ENCODE results near the gene ANKRD33B. TPM values are rescaled to one million over a fixed set of nuclear protein-coding genes. Genes with fewer than 3 reads are reported as not detected.

The ANKRD33B gene
- total RNA-seq, 2 experiments from 2014 or later: 22.9 to 23.2 TPM

DNA sequence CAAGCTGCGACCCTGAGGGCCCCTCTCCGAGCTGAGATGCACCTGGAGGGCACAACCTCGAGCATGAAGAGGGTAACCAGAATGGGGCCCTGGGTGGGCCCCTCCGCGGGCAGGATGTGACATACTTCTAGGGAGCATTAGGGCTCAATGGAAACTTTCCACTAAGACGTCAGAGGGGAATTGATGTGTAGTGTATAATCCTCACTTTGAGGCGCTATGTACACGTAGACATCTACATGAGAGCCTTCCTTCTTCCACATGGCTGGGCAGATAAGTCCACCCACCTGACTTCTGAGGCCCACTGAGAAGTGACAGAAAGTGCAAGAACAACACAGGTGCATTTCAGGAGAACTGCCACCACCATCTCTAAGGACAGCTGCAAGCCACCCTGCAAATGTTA, 136.1 kb downstream of the ANKRD33B start:
- POLR2A ChIA-PET: no interaction called here
- CTCF ChIA-PET: no interaction called here

DNA sequence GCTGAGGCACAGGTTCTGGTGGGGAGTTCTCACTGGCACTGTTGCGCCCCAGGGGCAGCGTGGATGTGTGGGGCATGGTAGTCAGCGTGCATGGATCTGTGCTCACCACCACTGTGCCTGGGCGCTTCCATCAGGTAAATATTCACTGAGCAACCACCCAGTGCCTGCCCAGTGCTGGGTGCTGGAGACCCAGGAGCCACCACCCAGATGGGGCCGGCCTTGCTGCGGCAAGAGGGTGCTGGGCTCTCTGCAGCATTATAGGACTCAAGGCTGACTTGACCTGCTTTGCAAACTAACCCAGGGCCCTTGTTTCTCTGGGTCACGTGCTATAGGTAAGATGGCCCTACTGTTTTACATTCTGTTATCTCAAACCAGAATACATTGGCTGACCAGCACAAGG, 136.6 kb downstream of the ANKRD33B start:
- CTCF ChIA-PET: interaction anchor here (0.8 kb wide), 1 partner anchor 25 kb away, joined by 3 read pairs; no protein-coding TSS in a partner anchor
- POLR2A ChIA-PET: no interaction called here

GRCh38 chr5:10701567-10702039, 137.7 kb downstream of the ANKRD33B start:
- POLR2A ChIA-PET: no interaction called here

GRCh38 chr5:10702040-10702629, 138.3 kb downstream of the ANKRD33B start:
- POLR2A ChIA-PET: no interaction called here
- CTCF ChIA-PET: interaction anchor here (0.6 to 2.1 kb wide), 3 partner anchors 35 to 75 kb away, joined by 3 to 4 read pairs (median 4); no protein-coding TSS in a partner anchor

More at GRCh38 chr5:10701567-10702039, 137.7 kb downstream of the ANKRD33B start:
- CTCF ChIA-PET: interaction anchor here (0.6 to 0.8 kb wide), 2 partner anchors 23 to 36 kb away, joined by 3 read pairs; no protein-coding TSS in a partner anchor

DNA sequence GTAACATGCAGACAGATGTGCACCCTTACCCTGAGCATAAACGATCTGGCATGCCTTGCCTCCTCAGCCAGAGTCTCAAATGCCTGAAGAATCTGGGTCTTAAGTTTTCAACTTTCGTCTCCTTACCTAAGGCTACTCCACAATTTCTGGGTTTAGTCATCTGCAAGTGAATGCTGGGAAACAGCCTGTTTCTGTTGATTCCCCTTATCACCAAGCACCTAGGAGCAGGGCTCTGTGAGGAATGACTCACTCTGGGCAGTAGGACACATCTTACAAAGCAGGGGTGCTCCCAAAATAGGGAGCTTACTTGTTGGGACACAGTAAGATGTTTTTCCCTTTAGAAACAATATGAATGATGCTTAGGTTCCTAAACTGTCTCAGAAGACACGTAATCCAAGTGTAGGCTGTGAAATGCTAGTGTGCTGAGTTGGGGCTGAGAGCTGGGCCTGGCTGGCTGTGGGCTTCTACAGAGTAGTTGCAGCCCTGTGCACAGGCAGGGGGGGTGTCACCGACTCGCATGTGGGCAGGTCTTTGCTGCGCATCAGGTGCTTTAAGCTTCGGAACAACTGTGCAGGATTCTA, 139.1 kb downstream of the ANKRD33B start:
- POLR2A ChIA-PET: no interaction called here
- CTCF ChIA-PET: interaction anchor here (0.8 to 2.1 kb wide), 2 partner anchors 55 to 75 kb away, joined by 4 read pairs; no protein-coding TSS in a partner anchor

DNA sequence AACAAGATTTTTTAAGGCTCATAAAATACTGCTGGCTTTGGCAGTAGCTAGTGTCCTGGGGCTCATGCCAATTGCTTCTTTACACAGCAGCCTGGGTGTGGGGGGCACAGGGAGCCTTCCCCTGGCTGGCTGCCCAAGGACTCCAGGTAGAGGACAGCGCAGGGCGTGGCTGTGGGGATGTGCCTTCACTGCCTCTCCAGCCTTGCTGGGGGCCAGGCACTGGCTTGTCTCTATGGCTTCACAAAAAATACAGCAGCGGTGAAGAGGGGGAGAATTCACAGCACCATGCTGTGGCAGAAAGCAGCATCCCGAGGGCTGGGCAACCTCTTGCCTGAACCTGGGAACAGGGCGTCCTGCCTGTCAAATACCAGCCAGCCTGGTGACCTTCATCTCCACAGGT, 139.8 kb downstream of the ANKRD33B start:
- ChIA-PET POLR2A (no interaction called here), CTCF (interaction anchor here (2.1 kb wide), 1 partner anchor 76 kb away, joined by 4 read pairs; no protein-coding TSS in a partner anchor)

GRCh38 chr5:10704949-10705621, 141.2 kb downstream of the ANKRD33B start:
- CTCF ChIA-PET: no interaction called here

GRCh38 chr5:10705747-10706146, 141.9 kb downstream of the ANKRD33B start:
- ChIA-PET POLR2A (no interaction called here), CTCF (no interaction called here)

More at GRCh38 chr5:10704949-10705621, 141.2 kb downstream of the ANKRD33B start:
- POLR2A ChIA-PET: no interaction called here

- CTCF ChIA-PET: no interaction called here
- POLR2A ChIA-PET: no interaction called here
Measured at GRCh38 chr5:10706326-10706725, 142.5 kb downstream of the ANKRD33B start.

Other genes starting within 250 kb of the ANKRD33B start
- gene MARCHF6, start 210.4 kb upstream of the ANKRD33B start, total RNA-seq: 100 to 1,000 TPM in 1 of 2 experiments, 10 to 100 TPM in 1; 98.3 to 102 TPM
- gene ROPN1L, start 122.2 kb upstream of the ANKRD33B start, total RNA-seq: under 1 TPM; 0.21 to 0.29 TPM
- 10 to 100 TPM; 55.8 to 58.7 TPM for gene DAP, start 197.2 kb downstream of the ANKRD33B start, total RNA-seq

All from activated CD8-positive, alpha-beta memory T cell treated with anti-CD3 and anti-CD28 coated beads for 36 hours (primary cell).